Ramos (cell line): ENCODE results near the gene SIN3A.

ENCODE experiments used
- in situ Hi-C: fragments of 300-500 bp; cut with MboI; formaldehyde crosslinking; loops from one replicate; pipeline ENCODE4 v1.14.3; 2022; ENCODE audit warnings: low sequenced_read_pairs; ENCODE audit not compliant: unreplicated experiment

Gene SIN3A

GRCh38 chr15:75347222-75348033 lies 104.1 kb downstream of the SIN3A start:
- in situ Hi-C loops = loop anchor here (25.0 kb wide), 1 partner anchor 560 kb away; the partner anchor contains the start of gene CSK

GRCh38 chr15:75346796-75347221 lies 104.7 kb downstream of the SIN3A start, which contains the start of gene NEIL1:
Gene NEIL1 (plus strand): TSS chr15:75347039. CDS start chr15:75348906, 1,867 bp downstream.
- in situ Hi-C loops = loop anchor here (25.0 kb wide), 1 partner anchor 560 kb away; the partner anchor contains the start of gene CSK

- in situ Hi-C loops = loop anchor here (25.0 kb wide), 1 partner anchor 557 kb away; the partner anchor contains the start of gene CSK
These were observed 107.5 kb downstream of the SIN3A start for GRCh38 chr15:75343953-75344352.

GRCh38 chr15:75342221-75342620 lies 109.3 kb downstream of the SIN3A start:
- in situ Hi-C loops = loop anchor here (25.0 kb wide), 1 partner anchor 555 kb away; the partner anchor contains the start of gene CSK

GRCh38 chr15:75339531-75340240 lies 111.8 kb downstream of the SIN3A start:
- in situ Hi-C loops = loop anchor here (25.0 kb wide), 1 partner anchor 552 kb away; the partner anchor contains the start of gene CSK

GRCh38 chr15:75338661-75339240 lies 112.7 kb downstream of the SIN3A start:
- in situ Hi-C loops = loop anchor here (25.0 kb wide), 1 partner anchor 551 kb away; the partner anchor contains the start of gene CSK

- in situ Hi-C loops = loop anchor here (25.0 kb wide), 1 partner anchor 549 kb away; the partner anchor contains the start of gene CSK
These were observed 115.7 kb downstream of the SIN3A start, which contains the start of gene COMMD4 for GRCh38 chr15:75335705-75336355. Gene COMMD4 (plus strand): TSS chr15:75336063. CDS start chr15:75336090, 27 bp downstream.

GRCh38 chr15:75335313-75335704 lies 116.2 kb downstream of the SIN3A start:
- in situ Hi-C loops = loop anchor here (25.0 kb wide), 1 partner anchor 548 kb away; the partner anchor contains the start of gene CSK

GRCh38 chr15:75333654-75334419 lies 117.7 kb downstream of the SIN3A start:
- in situ Hi-C loops = loop anchor here (25.0 kb wide), 1 partner anchor 547 kb away; the partner anchor contains the start of gene CSK

- in situ Hi-C loops = loop anchor here (25.0 kb wide), 1 partner anchor 545 kb away; the partner anchor contains the start of gene CSK
These were observed 119.4 kb downstream of the SIN3A start for GRCh38 chr15:75332093-75332492.

GRCh38 chr15:75329571-75329970 lies 121.9 kb downstream of the SIN3A start:
- in situ Hi-C loops = loop anchor here (25.0 kb wide), 1 partner anchor 542 kb away; the partner anchor contains the start of gene CSK

GRCh38 chr15:75328493-75329314 lies 122.8 kb downstream of the SIN3A start:
- in situ Hi-C loops = loop anchor here (25.0 kb wide), 1 partner anchor 541 kb away; the partner anchor contains the start of gene CSK

GRCh38 chr15:75327491-75327890 lies 124.0 kb downstream of the SIN3A start:
- in situ Hi-C loops = loop anchor here (25.0 kb wide), 1 partner anchor 540 kb away; the partner anchor contains the start of gene CSK

GRCh38 chr15:75327005-75327404 lies 124.5 kb downstream of the SIN3A start:
- in situ Hi-C loops = loop anchor here (25.0 kb wide), 1 partner anchor 540 kb away; the partner anchor contains the start of gene CSK

GRCh38 chr15:75325922-75326321 lies 125.6 kb downstream of the SIN3A start:
- in situ Hi-C loops = loop anchor here (25.0 kb wide), 1 partner anchor 539 kb away; the partner anchor contains the start of gene CSK

- in situ Hi-C loops = no loop called here
These were observed 129.8 kb downstream of the SIN3A start for GRCh38 chr15:75321711-75322110.
